CD4-positive, alpha-beta T cell treated with Interleukin-15 for 4 hours (primary cell): ENCODE measurements around the gene MGA.
A peak's percentile ranks its signal among the peaks of the same experiment; 100 is the strongest.

Experiments used
- DNase-seq: peaks from one replicate; pipeline ENCODE4 v3.0.0-alpha.2; 2020; ENCODE audit warnings: low spot score

MGA gene

DNA sequence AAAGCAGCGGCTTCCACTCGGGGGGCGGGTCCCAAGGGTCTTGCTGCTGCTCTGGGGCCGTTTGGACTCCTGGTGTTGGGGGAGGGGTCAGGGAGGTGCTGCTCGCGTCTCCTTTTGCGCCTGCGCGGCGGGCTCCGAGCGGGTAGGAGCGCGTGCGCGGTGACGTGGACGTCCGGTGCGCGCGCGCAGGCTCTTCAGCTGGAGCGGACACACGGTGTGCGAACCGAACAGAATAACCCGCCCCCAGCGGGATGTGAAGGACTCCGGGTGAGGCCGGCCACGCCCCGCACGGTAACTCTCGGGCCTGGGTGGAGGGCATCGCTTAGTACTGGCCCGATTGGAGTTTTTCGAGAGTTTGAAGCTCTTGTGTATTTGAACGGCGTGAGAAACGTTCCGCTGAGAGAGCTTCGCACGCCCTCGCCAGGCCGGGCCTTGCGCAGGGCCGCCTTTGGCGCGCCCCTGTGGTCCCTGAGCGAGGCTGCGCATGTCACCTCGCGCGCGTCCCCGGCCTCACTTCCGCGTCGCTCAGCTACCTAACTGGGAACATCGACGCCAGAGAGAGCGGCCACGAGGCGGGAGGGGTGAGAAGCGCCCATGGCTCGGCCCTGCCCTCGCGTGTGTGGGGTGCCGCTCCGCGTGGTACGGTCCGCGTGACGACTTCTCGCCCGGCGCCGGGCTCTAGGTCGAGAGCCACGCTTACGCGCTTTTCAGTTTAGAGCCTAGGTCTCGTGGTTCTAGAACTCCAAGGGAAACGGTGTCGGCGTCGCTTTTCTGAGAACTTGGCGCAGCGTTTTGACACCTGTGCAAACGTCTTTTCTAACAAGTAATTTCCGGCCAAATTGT, at the start of gene MGA:
TSS of gene MGA (plus strand) at position 171 of the 843 bp plus-strand sequence.
- DNase-seq = peak; percentile 91

DNA sequence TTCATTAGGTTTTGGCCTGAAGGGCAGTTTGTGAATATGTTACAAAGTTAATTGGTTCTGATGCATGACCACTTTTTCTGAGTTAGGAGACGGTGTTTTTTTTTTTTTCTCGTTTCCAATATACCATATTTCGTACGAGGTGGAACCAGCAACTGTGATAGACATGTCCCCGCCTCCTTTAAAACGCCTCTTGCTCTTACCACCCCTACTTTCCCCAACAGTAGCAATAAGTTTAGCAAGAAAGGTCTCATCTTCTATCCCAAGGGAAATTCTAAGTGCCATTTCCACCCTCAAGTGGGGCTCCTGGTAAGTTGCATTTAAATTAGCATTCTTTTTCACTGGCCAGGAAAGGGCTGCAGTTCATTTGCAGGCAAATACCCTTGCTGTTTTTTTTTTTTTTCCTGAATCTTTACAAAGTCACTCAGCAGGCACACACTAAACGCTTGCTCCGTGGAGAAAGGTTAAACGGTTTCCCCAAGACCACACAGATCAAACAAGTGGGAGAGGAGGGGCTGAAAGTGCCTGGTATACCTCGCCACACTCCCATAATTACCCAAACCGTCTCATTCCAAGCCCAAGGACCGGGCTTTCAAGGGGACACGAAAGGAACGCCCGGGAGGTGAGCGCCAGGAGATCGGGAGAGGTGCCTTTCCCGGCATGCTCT, 39.5 kb upstream of the MGA start:
- DNase-seq = peak; percentile 3

- peak; percentile 71 for DNase-seq
Measured at GRCh38 chr15:41621200-41622193, 38.7 kb upstream of the MGA start.

DNA sequence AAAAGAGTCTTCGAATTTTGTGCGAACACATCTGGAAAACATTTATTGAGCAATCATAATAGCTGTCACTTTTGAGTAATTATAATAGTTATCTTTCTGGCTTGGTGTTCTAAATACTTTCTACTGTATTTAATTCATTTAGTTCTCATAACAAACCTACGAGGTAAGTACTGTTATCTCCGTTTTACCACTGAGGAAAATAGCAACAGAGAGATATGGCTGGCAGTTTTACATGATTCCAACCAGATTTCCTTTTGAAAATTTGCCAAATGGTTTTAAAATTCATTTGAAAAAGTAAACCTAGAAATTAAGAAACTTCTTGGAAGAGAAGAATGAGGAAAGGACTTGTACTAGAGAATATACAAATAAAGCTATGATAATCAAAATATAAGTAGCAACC, 37.3 kb upstream of the MGA start:
- DNase-seq = no peak

DNA sequence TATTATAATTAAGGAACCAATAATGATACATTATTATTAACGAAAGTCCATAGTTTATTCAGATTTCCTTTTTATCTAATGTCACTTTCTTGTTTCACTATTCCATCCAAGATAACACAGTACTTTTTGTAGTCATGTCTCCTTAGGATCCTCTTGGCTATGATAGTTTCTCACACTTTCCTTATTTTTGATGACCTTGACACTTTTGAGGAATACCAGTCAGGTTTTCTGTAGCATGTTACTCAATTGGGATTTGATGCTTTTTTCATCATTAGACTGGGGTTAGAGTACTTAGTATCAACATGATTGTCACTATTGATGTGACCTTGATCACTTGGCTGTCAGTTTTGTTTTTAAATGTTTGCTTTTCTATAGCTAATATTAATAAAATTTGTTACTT, 33.0 kb upstream of the MGA start:
- DNase-seq = no peak

DNA sequence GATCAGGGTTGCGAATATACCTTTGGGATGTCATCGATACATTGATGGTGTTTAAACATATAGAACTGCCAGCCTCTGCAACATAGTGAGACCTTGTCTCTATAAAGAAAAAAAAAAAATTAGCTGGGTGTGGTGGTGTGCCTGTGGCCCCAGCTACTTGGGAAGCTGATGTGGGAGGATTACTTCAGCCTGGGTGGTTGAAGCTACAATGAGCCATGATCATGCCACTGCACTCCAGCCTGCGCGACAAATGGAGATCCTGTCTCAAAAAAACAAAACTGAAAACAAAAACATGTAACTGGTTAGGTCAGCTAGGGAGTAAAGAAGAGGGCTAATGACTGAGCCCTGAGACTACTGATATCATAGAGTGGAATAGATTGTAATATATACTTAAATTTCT, 30.7 kb upstream of the MGA start:
- DNase-seq = no peak

DNA sequence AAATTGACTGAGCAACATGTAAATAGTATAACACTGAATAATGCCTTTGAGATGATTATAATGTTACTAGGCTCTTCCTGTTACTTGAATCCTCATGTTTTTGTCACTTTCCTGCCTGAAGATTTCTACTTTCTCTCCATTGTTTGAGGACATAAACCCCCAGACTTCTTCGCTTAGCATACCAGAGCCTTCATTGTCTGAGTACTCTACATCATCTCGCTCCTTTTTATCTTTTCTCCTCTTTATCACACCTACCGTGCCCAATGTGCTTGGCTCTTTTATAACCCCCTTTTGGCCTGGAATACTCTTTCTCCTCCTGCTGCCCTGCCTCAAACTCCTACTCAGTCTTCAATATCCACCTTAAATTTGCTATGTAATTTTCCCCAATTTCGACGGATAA, 30.3 kb upstream of the MGA start:
- no peak for DNase-seq

GRCh38 chr15:41630616-41631217, 29.5 kb upstream of the MGA start:
- no peak for DNase-seq

DNA sequence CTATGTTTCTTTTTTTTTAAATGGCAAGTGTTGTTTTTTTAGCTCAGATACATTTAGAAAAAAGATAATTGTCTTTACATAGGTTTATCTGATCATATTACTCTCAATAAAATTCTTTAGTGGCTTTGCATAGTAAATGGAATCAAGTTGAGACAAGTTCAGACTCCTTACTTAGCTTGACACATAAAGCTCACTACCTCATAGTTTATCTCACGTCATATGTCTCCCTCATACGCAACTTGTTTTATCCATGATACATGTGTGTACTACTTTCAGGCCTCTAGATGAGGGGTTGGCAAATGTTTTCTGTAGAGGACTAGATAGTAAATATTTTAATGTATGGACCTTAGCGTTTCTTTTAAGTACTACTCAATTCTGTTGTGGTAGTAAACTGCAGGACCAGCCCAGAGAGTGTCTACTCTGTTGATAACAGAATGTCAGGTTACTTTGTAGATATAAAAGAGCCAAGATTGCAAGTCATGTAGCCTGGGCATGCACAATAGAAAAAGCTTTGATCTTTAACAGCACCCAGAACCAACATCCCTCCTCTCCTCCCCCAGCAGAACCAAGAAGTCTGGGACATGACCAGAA, 28.2 kb upstream of the MGA start:
- DNase-seq = no peak

DNA sequence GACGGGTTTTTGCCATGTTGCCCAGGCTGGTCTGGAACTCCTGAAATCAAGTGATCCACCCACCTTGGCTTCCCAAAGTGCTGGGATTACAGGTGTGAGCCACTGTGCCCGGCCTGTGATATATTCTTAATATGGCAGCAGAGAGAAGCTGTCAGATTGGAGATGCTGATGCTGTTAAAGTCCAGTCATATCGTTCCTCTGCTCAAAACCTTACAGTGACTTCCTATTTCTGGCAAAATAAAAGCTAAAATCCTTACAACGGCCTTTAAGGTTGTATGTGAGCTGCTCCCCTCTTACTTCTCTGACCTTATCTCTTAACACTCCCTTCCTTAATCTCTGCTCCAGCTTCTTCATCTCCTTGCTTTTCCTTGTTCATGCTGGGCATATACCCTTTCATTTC, 26.6 kb upstream of the MGA start:
- no peak for DNase-seq

GRCh38 chr15:41634072-41634626, 26.1 kb upstream of the MGA start:
- no peak for DNase-seq

- no peak for DNase-seq
Measured at GRCh38 chr15:41637086-41637485, 23.1 kb upstream of the MGA start.

- DNase-seq = no peak
Measured at GRCh38 chr15:41640985-41641384, 19.2 kb upstream of the MGA start.

- no peak for DNase-seq
Measured at GRCh38 chr15:41647262-41647661, 12.9 kb upstream of the MGA start.

- DNase-seq = no peak
Measured at GRCh38 chr15:41648097-41648496, 12.1 kb upstream of the MGA start.

- DNase-seq = no peak
Measured at GRCh38 chr15:41648770-41649169, 11.4 kb upstream of the MGA start.

DNA sequence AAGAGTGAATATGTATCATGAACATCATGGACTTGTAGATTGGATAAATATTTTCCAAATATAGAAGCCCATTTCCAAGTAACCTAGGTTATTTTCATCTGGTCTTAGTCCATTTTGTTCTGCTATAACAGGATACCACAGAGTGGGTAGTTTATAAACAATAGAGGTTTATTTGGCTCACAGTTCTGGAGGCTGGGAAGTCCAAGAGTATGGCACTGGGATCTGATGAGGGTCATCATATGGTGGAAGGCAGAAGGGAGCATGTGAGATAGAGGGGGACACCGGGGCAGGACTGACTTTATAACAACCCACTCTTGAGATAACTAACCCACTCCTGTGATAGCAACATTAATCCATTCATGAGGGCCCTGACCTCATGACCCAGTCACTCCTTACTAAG, 9.4 kb upstream of the MGA start:
- DNase-seq = no peak

GRCh38 chr15:41651373-41651772, 8.8 kb upstream of the MGA start:
- DNase-seq = no peak

DNA sequence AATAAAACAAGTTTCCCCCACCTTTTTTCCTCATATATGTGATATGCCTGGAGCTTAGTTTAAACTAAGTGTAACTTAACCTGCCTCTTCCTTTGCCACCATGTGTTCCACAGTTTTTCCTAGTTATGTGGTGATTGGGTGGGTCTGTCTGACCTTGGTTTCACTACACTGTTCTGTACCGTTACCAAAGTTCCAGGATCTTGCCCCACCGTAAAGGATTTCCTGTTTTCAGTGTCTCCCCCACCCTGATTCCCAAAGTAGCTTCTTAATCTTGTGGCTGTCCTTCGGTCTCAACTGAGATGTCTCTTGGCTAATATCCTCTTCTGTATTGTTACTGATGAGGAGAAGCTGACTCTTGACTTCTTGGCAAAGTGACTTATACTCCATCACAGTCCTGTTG, 6.4 kb upstream of the MGA start:
- DNase-seq = no peak

DNA sequence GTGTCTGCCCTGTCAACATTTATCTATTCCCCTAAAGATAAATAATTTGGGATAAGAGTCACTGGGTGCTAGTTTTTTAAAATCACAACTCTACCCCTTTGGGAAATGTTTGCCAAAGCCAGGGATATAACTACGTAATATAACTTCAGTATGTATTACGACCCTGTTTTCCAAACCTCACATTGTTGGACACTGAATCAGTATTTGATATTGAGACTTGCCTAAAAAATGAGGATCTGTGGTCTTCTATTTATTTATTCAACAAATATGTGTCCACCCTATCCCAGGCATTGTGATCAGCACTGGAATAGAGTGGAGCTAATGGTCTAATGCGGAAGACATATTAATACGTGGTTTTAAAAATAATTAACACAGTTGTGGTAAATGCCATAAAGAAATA, 4.5 kb upstream of the MGA start:
- no peak for DNase-seq

DNA sequence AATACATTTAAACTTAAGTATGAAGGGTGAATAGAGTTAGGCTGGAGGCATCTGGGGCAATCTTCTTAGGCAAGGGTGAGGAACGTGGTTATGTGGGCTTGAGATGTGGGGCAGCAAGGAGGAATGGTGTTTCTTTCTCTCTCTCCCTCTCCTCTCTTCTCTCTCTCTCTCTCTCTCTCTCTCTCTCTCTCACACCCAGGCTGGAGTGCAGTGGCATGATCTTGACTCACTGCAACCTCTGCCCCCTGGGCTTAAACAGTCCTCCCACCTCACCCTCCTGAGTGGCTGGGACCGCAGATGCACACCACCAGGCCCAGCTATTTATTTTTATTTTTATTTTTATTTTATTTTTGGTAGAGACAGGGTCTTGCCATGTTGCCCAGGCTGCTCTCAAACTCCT, 4.0 kb upstream of the MGA start:
- DNase-seq = no peak
